ENCODE data around the gene COA8.

Gene COA8

GRCh38 chr14:103628684-103629502 lies 66.1 kb downstream of the COA8 start, which contains the start of gene KLC1:
Gene KLC1 (plus strand): TSS chr14:103629211. CDS start chr14:103654565, 25,354 bp downstream.
- DNase-seq: peak; percentile 68
- in situ Hi-C loops (cut with HindIII; ENCODE audit: low pct_ligation_motif_present, low pct_unique_long_range_greater_than_20kb, low sequenced_read_pairs): no loop called here

DNA sequence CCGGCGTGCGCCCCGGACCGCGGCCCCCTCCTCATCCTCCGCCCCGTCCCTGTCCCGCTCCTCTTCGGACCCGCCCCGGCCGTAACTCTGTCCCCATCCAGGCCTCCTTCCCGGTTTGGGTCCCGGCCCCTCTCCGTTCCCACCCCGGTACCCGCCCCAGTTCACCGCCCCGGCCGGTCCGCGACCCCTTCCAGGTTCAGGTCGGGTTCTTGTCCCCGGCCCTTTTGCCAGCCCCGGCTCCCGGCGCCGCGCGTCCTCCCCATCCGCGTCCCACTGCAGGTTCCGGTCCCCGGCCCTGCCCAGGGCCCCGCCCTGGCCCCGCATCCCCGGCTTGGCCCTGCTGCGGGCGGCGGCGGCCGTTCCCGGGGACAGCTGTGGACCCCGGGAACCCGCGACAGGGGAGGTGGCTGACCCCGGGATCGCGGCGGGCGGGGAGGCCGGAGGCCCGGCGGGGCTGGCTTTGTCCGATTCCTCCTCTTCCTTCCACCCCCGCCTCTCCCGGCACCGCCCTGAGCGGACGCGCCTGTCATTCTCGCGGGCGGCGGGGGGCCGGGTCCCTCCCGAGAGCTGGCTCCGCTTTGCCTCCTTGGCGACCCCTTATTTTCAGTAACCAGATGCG lies 66.9 kb downstream of the COA8 start:
- peak; percentile 12 for DNase-seq
- in situ Hi-C loops (cut with HindIII; ENCODE audit: low pct_ligation_motif_present, low pct_unique_long_range_greater_than_20kb, low sequenced_read_pairs): no loop called here

DNA sequence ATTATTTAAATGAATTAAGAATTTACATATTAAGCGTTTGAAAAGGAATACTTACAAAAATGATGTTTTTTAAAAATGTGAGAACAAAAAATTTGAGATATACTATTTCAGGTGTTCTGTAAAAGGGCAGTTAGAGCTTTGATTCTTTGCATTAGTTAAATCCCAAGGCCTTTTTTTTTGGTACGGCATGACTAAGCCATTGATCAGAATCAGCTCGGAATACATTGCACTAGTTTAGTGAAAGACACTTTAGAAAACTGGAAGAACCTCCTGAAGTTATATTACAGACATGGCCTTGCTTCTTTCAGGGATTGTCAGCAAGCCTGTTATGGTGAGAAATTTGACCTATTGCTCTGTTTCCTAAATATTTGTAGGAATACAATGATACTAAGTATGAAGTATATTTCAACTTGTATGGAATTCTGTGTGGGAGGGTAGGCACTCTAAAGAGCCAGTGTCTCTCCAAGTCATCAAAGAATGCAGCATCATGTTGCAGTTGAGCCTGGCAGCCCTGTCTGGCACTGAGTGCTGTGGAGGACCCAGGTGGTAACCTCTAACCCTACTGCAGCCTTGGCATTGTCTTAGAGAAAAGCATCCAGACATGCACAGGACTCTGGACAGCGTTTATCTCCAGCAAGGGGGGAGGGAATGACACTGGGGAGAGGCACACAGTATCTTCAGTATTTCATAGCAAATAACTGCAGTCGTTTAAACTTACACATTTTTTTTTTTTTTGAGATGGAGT lies 67.8 kb downstream of the COA8 start:
- in situ Hi-C loops (cut with HindIII; ENCODE audit: low pct_ligation_motif_present, low pct_unique_long_range_greater_than_20kb, low sequenced_read_pairs): no loop called here
- no peak for DNase-seq

- in situ Hi-C loops (cut with HindIII; ENCODE audit: low pct_ligation_motif_present, low pct_unique_long_range_greater_than_20kb, low sequenced_read_pairs): no loop called here
- no peak for DNase-seq
These were observed 70.6 kb downstream of the COA8 start for GRCh38 chr14:103633391-103633790.

GRCh38 chr14:103634156-103634555 lies 71.4 kb downstream of the COA8 start:
- DNase-seq: no peak
- in situ Hi-C loops (cut with HindIII; ENCODE audit: low pct_ligation_motif_present, low pct_unique_long_range_greater_than_20kb, low sequenced_read_pairs): no loop called here

DNA sequence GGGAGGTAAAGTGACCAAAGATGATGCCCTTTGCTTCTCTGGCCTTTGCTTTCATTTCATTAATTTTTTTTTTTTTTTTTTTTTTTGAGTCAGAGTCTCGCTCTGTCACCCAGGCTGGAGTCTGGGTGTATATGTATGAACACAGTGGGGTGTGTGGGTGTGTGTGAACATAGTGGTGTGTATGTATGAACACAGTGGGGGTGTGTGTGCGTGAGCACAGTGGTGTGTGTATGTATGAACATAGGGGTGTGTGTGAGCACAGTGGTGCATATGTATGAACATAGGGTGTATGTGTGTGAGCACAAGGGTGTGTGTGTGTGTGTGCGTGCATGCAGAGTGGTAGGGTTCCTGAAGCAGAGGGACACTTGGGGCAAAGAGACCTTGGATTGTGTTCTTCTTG lies 75.8 kb downstream of the COA8 start:
- no peak for DNase-seq
- in situ Hi-C loops (cut with HindIII; ENCODE audit: low pct_ligation_motif_present, low pct_unique_long_range_greater_than_20kb, low sequenced_read_pairs): no loop called here
